HL-60/S4 (cell line): ENCODE measurements around the gene ASXL1.

ENCODE experiments used
- in situ Hi-C: fragments of 300-500 bp; cut with MboI; formaldehyde crosslinking; loops from 2 replicates; pipeline ENCODE4 v1.14.3; 2022; ENCODE audit warnings: low sequenced_read_pairs

ASXL1 gene

GRCh38 chr20:32451682-32452461 is 93.7 kb downstream of the ASXL1 start:
- in situ Hi-C loops = no loop called here

- in situ Hi-C loops = no loop called here
These were observed 94.8 kb downstream of the ASXL1 start for GRCh38 chr20:32452776-32453466.

GRCh38 chr20:32453467-32454163 is 95.5 kb downstream of the ASXL1 start:
- in situ Hi-C loops = no loop called here

- in situ Hi-C loops = no loop called here
These were observed 96.3 kb downstream of the ASXL1 start for GRCh38 chr20:32454164-32455145.

- in situ Hi-C loops = no loop called here
These were observed 97.2 kb downstream of the ASXL1 start for GRCh38 chr20:32455171-32455900.

- in situ Hi-C loops = no loop called here
These were observed 98.0 kb downstream of the ASXL1 start for GRCh38 chr20:32455901-32456701.

GRCh38 chr20:32456869-32457478 is 98.8 kb downstream of the ASXL1 start:
- in situ Hi-C loops = no loop called here

GRCh38 chr20:32457479-32457986 is 99.4 kb downstream of the ASXL1 start:
- in situ Hi-C loops = no loop called here

- in situ Hi-C loops = no loop called here
These were observed 100.1 kb downstream of the ASXL1 start for GRCh38 chr20:32458061-32458836.

- in situ Hi-C loops = no loop called here
These were observed 100.7 kb downstream of the ASXL1 start for GRCh38 chr20:32458837-32459220.

GRCh38 chr20:32460231-32460630 is 102.1 kb downstream of the ASXL1 start:
- in situ Hi-C loops = no loop called here

GRCh38 chr20:32460683-32461320 is 102.7 kb downstream of the ASXL1 start:
- in situ Hi-C loops = no loop called here

GRCh38 chr20:32461836-32462600 is 103.9 kb downstream of the ASXL1 start:
- in situ Hi-C loops = no loop called here

GRCh38 chr20:32462900-32463641 is 104.9 kb downstream of the ASXL1 start:
- in situ Hi-C loops = no loop called here

- in situ Hi-C loops = no loop called here
These were observed 105.7 kb downstream of the ASXL1 start for GRCh38 chr20:32463642-32464400.
